Tibial nerve (tissue), 3 donors: ENCODE measurements around the gene PCDHA12.
"Not testable (repeated sequence)": the region's sequence is repeated elsewhere in the genome, so short reads cannot be mapped to it uniquely, and the experiment has no call there.

Experiments used
- POLR2A ChIP-seq, 2 donors: fragments of 450-650 bp; IDR thresholded peaks; one replicate each; pipeline ENCODE4 v1.6.1; 2017; ENCODE audit warnings: antibody characterized with exemption in 2 of 2, mild to moderate bottlenecking in 2 of 2, moderate library complexity in 2 of 2
- TF ChIP-seq, protein P1 (sequence below), 5 experiments: fragments of 200-600 bp in 3 of 5; fragments of 450-650 bp in 2 of 5; sonication (generic) in 3 of 5; IDR thresholded peaks; one replicate each; pipeline ENCODE4 v1.5.1; 2016 to 2019; ENCODE audit warnings: antibody characterized with exemption in 5 of 5, mild to moderate bottlenecking in 3 of 5, moderate library complexity in 2 of 5

DNA sequence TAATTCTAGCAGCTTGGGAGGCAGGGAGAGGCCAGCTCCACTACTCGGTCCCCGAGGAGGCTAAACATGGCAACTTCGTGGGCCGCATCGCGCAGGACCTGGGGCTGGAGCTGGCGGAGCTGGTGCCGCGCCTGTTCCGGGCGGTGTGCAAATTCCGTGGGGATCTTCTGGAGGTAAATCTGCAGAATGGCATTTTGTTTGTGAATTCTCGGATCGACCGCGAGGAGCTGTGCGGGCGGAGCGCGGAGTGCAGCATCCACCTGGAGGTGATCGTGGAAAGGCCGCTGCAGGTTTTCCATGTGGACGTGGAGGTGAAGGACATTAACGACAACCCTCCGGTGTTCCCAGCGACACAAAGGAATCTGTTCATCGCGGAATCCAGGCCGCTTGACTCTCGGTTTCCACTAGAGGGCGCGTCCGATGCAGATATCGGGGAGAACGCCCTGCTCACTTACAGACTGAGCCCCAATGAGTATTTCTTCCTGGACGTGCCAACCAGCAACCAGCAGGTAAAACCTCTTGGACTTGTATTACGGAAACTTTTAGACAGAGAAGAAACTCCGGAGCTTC lies 40.6 kb upstream of the PCDHA12 start:
- TF ChIP-seq, protein P1, sequence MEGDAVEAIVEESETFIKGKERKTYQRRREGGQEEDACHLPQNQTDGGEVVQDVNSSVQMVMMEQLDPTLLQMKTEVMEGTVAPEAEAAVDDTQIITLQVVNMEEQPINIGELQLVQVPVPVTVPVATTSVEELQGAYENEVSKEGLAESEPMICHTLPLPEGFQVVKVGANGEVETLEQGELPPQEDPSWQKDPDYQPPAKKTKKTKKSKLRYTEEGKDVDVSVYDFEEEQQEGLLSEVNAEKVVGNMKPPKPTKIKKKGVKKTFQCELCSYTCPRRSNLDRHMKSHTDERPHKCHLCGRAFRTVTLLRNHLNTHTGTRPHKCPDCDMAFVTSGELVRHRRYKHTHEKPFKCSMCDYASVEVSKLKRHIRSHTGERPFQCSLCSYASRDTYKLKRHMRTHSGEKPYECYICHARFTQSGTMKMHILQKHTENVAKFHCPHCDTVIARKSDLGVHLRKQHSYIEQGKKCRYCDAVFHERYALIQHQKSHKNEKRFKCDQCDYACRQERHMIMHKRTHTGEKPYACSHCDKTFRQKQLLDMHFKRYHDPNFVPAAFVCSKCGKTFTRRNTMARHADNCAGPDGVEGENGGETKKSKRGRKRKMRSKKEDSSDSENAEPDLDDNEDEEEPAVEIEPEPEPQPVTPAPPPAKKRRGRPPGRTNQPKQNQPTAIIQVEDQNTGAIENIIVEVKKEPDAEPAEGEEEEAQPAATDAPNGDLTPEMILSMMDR (IDR thresholded peaks at IDR 0.05) = not testable (repeated sequence)
- not testable (repeated sequence) for TF ChIP-seq POLR2A (IDR thresholded peaks at IDR 0.05)
